HG03159 (cell line): ENCODE results near the gene EIF2B2.

Source experiments
- ATAC-seq: cut with Tn5 transposase; IDR thresholded peaks from one replicate; pipeline ENCODE4 v1.9.1; 2021; ENCODE audit warnings: mild to moderate bottlenecking, moderate library complexity; ENCODE audit not compliant: unreplicated experiment

The EIF2B2 gene

DNA sequence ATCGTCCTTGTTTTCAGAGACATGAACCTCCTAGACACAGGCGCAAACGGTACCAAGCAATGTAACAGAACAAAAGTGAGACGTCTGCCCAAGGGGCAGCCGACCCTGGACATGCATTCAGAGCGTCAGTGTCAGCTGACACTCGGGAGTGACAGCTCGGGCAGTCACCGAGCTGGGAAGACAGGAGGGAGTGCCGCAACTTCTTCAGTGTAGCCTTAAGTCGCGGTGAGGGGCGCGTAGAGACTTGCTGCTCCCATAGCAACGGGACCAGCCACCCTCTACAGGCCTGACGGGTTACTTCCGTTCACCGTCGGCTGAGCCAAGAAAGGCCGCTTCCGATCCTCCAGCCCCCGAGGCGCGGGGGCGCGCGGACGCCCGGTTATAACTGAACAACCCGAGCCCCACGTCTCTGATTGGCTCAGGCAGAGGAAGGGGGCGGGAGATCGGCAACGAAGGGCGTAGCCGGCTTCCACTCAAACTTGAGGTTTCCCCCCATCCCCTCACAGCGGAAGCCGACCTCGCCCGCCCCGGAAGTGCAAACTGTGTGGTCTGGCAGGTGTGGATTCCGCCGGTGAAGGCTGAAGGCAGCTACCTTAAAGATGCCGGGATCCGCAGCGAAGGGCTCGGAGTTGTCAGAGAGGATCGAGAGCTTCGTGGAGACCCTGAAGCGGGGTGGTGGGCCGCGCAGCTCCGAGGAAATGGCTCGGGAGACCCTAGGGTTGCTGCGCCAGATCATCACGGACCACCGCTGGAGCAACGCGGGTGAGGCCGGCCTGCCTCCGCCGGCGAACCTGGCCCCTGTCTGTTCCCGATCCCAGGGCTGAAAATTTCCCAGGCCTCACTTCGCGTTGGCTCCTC is at the start of gene EIF2B2:
Gene EIF2B2 (plus strand): TSS at position 530 of the 858 bp plus-strand sequence. CDS start 70 bp downstream, at position 600.
- peak; percentile 97 for ATAC-seq

DNA sequence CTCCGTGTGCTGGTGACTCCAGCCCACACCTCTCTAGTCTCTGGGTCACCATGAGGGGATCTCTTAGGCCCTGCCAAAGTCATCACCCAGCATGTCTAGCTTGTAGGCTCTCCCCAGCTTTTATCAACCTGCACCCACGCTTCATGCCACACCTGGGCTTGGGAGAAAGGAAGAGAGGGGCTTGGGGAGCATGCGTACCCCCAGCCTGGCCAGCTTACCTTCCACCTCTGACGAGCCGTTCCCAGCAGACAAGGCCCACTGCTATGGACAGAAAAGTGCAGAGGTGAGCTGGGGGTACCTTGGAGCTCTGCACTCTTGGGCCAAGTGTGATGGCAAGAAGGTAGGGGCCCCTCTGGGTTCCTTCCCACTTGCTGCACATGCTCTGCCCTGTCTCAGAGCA is 49.0 kb upstream of the EIF2B2 start:
- ATAC-seq, result no peak

DNA sequence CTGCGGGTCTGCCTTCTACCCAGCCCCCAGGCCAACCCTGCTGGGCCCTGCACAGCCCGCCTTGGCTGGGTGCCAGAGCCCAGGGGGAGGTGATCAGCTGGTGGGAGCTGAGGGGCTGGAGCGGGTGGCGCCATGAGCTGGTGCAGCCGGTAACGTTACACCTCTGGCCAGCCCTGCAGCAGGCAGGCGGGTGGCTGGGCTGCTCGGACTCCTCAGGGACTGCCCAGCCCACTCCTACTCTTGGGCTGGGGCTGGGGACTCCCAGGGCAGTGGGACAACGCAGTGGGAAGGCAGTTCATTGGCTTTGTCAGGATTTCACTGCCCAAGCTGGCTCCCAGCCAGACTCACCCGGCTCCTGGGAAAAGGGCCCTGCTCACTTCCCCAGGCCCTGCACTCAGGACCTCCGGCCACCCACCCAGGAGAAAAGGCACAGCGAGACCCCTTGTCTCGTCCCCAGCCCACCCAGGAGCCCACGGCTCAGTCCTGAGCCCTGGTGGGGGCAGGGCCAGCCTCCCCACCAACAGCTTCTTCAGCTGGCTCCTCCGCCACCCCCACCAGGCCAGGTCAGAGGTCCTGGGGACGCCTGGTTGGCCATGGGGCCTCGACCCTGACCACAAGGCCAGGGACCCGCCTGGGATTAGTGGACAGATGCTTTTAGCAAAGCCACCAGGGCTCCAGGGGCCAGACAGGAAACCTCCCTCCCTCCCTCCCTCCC is 48.3 kb upstream of the EIF2B2 start:
- no peak for ATAC-seq

DNA sequence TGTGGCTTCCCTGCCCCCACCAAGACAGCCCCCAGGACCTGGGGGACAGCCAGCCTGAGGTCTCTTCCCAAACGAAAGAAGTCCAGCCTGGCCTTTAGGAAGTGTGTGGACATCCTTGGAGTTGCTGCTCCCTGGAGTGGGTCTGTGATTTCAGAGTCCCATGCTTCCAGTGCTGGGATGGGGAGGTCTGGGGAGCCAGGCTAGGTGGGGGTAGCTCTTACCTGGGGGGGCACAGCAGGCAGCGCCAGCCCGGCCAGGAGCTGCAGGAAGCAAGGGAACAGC is 47.8 kb upstream of the EIF2B2 start:
- ATAC-seq, result no peak

DNA sequence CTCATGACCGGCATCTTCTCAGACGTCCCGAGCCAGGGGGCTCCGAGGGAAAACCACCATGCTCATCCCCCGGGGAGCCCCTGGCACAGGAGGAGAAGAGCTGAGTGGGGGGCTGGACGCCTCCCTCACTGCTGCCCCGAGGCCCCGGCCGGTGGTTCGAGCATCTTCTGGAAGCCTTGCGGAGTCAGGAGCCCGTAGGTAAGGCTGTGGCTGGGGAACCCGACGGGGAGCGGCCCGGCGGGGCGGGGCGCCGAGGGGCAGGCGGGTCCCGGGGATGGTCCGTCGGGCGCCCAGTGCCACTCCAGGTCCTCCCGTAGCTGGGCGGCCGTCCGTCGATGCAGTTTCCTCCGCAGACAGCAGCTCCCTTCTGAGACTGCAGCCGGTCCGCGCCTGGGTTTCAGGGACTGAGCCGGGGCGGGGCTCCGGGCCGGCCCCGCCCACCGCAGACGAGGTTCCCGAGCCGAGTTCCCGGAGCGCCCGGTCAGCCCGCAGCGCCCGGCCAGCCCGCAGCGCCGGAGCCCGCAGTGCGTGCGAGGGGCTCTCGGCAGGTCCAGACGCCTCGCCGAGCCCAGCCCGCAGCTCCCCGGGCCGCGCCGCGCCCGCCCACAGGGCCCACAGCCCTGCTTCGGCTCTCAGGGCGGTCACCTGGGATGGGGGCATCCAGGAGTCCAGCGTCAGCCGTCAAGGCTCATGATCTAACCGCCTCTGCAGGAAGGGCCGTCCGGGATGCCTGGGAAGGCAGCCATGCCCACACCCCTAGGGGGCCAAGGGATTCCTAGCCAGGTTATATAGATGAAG is 47.3 kb upstream of the EIF2B2 start, which contains the start of gene PGF:
Gene PGF (minus strand): TSS at position 369 of the 798 bp plus-strand sequence. CDS start 355 bp downstream, at position 14.
- ATAC-seq, result no peak

DNA sequence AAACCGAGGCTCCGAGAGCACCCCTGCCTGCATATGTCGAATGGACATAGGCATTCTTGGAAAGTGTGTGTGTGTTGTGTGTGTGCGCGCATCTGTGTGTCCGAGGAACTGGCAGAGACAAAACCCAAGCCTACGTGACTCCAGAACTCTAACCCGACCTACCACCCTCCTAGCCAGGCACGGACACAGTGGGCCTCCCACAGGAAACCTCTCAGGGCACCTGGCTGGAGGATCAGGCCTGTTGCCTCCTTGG is 46.8 kb upstream of the EIF2B2 start:
- no peak for ATAC-seq

DNA sequence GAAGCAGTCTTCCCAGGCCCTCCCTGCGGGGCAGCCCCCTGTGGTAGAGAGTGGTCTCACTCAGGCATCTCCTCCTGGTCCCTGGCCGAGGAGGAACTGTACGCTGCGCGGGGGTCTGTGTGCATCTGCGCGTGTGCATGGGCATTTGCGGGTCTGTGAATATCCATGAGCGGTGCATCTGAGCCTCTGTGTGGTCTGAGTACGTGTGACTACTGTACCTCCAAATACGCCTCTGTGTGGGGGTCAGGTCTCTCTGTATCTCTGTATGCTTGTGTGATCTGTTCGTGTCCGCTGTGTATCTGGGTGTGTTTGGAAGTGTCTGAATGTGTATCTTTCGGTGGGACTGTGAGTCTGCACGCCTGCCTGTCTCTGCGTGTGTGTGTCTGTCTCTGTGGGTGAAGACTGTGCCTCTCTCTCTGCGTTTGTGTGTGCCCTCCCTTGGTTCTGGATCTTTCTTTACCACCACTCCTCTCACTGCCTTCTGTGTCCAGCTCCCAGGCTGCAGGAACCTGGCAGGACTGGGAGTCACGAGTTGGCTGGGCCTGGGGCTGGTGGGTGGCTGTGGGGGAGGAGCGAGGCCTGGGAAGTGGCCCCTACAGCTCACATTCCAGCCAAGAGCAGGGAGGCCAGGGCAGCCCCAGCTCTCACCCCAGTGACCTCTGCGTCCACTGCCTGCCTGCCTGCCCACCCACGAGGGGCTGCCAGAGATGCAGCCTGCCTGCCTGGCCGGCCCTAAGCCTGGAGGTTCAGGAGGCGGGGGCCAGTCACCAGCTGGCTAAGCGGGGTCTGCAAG is 46.2 kb upstream of the EIF2B2 start:
- no peak for ATAC-seq

DNA sequence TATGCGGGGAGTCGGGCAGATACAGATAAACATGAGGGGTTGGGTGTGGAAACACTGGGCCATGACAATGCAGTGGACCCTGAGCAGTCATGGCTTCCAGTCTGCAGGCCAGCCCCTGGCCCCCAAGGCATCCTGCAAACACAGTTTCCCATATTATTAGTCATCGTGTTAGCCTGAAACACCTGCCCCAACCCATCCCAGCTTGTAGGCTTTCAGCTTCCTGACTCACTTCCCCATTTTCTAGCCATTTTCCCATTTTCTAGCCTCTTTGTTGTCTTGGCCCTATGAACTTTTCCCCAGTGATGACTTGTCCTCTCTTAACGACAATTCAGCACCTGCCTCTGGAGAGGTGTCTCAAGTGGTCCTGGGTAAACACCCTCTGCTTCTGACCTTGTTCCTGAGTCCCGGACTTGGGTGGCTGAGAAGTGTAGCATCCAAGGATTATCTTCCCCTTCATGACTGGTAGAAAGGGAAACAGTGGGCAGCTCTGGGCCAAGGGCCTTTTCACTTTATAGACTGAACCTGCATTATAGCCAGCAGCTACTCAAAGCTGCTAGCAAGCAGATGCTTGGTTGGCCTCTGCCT is 43.0 kb upstream of the EIF2B2 start:
- no peak for ATAC-seq

DNA sequence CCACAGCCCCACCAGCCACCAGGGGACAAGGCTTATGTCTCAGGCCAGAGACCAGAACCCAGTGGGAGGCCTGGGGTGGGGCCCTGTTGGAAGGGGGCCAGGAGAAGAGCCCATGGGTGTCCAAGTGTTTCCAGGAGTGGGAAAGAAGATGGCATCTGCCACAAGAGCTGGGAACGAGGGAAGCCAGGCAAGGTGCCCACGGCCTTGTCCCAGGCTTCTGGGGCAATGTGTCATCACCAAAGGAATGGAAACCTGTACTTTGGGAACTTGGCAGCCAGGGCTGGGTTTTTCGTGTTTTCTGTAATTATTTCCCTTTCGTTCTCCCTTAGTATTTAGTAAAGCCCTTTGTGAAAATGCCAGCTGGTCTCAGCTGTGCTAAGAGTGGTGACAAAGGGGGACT is 42.0 kb upstream of the EIF2B2 start:
- ATAC-seq, result no peak

DNA sequence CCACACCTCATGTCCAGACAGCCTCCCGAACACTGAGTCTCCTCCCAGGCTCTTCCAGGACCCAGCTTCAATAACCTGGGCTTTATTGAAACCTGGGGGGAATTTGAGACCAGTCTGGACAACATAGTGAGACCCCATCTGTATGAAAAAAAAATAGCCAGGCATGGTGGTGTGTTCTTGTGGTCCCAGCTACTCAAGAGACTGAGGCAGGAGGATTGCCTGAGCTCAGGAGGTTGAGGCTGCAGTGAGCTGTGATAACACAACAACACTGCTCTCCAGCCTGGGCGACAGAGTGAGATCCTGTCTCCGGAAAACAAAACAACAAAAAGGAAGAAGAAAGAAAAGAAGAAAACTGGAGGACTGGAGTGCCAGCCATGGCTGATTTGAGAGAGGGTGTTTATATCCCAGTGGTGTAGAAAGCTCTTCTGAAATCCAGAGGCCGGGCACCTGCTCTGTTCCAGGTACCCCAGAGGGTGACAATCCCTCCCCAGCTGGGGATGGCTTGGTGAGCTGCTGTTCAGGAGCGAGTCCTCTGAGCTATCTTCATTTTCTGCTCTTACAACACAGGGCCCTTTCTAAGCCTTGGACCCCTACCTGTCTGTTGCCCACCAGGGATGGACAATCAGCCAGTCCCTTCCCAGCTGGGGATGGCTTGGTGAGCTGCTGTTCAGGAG is 41.3 kb upstream of the EIF2B2 start:
- ATAC-seq, result no peak

DNA sequence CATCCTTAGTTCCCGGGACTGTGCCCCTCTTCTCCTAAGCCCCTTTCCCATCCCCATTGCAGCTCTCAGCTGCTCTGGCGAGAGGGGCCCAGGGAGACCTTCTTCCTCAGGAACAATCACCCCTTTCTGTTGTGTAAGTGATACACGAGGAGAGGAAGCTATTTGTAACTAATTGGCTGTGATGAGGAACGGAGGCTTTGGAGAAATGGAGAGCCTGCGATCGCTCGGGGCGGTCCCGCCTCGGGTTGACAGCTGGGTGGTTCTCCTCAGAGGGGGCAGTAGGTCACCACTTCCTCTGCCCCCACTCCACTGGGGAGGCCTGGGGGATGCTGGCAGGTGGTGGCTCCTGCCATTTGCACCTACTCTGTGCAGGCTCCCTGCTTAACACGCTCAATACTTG is 40.7 kb upstream of the EIF2B2 start:
- ATAC-seq, result no peak

DNA sequence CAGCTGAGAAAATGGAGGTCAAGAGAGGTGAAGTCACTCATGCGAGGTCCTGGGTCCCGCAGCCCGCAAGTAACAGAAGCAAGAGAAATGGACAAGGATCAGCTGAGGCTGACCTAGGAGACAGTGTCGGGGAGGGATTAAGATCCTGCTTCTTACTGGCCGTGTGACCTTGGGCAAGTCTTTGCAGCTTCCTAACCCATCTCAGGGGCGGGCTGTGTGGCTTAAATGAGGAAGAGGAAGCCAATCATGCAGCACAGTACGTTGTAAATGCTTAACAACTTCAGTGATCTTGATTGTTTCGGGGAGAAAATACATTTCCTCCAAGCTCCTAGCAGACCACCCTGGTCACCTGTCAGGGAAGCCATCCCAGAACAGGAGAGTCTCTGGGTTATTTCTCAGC is 40.2 kb upstream of the EIF2B2 start:
- no peak for ATAC-seq

DNA sequence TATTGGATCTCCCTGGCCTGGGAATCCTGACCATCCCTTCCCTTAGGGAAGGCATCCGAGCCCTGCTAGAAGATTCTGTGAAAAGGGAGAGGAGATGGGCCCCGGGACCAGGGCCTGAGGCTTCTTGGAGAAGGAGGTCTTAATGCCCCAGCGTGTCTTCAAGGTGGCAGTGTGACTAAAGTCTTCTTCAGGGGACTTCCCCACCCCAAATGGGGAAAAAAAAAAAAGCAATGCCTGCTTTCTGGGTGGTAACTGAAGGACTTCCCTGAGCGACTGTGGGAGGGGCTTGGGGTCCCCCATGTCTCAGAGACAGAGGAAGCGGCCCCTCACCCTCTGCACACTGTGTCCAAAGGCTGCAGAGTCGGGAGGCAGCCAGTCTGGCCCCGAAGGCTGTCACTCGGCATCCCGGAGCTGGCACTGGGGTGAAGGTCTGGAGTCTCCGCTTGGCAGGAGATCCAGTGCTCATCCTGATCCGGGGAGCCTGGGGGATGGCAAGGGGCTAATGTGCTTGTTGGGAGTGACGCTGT is 39.5 kb upstream of the EIF2B2 start:
- ATAC-seq, result no peak

DNA sequence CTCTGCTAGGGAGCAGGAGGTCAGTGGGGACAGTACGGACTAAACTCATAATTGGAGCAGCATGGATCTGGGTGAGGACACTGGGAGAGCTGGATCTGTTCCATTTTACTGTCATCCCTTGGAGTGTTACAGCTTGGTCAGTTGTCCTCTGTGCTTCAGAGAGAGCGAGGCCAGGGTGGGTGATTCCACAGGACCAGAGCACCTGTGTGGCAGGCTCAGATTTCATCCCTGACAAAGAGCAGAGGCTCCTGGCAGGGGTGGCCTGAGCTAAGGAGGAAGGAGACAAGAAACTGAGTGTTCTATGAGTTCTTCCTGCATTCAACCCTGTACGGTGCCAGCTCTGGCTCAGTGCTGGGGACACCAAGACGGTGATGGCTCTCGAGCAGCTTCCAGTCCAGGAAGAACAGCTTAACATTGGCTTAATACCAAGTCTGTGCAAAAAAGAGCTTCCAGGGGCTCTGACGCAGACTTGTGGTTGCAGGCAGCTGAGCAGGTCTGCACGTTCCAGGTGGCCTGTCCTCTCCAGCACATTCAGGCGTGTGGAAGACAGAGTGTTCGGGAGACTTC is 38.9 kb upstream of the EIF2B2 start:
- no peak for ATAC-seq

DNA sequence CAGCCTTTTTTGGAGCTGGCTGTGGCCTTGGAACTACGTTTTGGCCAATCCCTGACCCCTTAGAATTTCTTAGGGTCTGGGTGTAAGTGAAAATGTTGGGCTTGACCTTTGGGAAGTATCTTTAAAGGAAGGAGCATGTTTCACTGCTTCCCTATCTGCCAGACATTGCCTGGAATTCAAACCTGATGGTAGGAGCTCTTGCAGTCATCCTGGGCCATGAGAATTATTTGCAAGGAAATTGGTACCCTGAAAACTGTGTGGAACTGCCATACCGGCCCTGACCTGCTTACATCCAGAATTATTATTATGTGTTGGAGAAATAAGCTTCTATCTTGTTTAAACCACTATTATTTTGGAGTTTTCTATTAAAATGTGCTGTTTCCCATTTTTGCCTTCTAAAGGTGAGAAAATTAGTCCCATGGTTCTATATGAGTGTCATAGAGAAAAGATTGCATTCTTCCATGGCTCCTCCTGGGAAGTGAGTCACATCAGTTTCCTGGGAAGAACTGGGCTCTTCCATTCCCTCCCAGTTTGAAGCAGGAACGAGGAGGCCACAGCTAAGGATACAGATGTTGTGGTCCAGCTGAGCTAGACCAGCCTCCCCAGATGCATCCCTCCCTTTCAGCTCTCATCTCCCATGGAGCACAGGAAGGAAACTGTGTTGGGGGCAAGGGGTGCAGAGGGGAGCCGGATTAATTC is 37.8 kb upstream of the EIF2B2 start:
- ATAC-seq, result no peak

DNA sequence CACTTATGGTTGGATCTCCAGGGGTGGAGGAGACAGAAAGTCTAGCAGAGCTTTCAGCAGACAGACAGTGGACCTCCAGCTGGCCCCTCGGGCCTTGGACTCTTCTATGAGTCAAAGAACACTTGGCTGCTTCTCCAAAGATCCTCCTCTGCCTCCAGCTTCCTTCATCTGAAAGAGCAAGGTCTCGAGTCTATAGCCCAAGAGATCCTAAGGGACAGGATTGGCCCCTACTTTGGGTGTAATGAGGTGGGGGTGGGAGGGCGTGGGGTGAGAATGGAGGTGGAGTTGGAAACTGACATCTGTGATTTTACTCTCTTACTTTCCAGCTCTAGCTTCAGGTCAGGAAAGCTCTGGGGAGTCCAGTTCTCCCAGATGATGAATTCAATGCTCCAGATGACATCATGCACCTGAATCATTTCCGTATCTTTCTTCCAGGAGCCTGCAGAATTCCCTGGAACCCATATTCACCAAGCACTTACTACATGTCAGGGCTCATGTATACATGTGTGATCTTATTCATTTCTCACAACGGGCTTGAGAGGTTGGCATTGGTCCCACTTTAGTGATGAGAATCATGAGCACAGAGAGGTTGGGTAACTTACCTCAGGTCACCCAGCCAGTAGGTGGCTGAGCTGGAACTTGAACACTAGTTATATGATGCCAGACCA is 37.1 kb upstream of the EIF2B2 start:
- no peak for ATAC-seq

DNA sequence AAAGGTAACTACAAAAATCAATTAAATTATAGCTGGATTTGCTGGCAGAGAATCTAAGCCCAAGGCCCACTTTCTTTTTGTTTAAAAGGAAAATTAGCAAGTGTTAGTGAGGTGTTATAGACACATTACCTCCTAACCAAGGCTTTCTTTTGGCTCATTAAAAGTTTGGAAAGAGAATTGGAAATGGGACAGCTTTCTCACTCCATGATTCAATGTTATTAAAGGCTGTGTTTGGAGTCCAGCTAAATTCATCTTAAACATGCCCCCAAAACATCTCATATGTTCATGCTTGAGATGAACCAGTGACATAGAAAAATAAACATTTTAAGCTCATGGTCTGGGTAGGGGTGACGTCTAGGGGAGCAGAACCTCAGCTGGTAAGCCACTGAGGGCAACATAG is 33.9 kb upstream of the EIF2B2 start:
- ATAC-seq, result no peak

DNA sequence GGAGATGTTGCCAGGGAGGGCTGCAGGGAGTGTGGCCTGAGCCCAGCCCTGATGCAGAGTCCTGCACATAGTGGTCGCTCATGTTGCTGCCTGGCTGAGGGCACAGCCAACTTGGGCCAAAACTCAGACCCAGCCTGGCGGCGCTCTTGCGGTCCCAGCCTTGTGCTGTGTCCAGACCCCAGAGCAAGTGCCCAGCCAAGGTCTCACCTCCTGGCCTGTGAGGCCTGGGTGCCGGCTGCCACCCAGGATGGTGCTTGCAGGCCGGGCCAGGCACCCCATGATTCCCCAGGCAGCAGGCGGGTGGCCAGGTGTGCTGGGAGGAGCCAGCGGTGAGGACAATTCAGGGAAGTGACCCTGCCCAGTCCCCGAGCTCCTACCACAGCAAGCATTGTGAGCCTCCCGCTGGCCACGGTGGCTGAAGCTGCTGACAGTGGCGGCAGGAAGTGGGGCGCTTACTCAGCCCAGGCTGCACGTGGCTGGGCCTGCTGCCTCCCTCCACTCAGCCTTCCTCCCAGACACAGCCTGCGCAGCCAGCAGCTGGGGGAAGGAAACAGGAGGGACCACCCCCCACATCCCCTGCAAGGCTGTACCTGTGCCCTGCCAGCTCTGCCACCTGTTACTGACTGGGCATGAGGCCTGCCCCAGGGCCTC is 29.6 kb upstream of the EIF2B2 start:
- ATAC-seq, result no peak
